ENCODE results near the gene TEDC1.

GRCh38 chr14:105469456-105470349 is 21.3 kb upstream of the TEDC1 start:
- TF ChIP-seq POLR2A (IDR thresholded peaks at IDR 0.05) (no peak), CTCF (IDR thresholded peaks at IDR 0.05) (no peak)
